ENCODE results near the gene ZCCHC7.
A peak's percentile ranks its signal among the peaks of the same experiment; 100 is the strongest.

Gene ZCCHC7

GRCh38 chr9:37212435-37212834 lies 92.1 kb downstream of the ZCCHC7 start:
- peak overlapping the region; percentile 62 for H3K27ac ChIP-seq
- no peaks in the 10 kb centered on the region for H3K9me3 ChIP-seq (ENCODE audit: severe bottlenecking)
- H3K27me3 ChIP-seq (ENCODE audit: insufficient read depth, low read depth, severe bottlenecking): no peaks in the 10 kb centered on the region
- DNase-seq: no peak
- no peaks in the 10 kb centered on the region for H3K36me3 ChIP-seq
- TF ChIP-seq CTCF (IDR thresholded peaks at IDR 0.05; ENCODE audit: low read depth, low read length): no peak
- H3K4me3 ChIP-seq (ENCODE audit: low read depth, low read length): no peak overlapping the region

- H3K27ac ChIP-seq: peak overlapping the region; percentile 85
- no peaks in the 10 kb centered on the region for H3K36me3 ChIP-seq
- peak overlapping the region; percentile 3; the same call in 1 of the 2 replicates for H3K4me3 ChIP-seq (ENCODE audit: low read depth, low read length)
- TF ChIP-seq CTCF (IDR thresholded peaks at IDR 0.05; ENCODE audit: low read depth, low read length): no peak
- no peaks in the 10 kb centered on the region for H3K9me3 ChIP-seq (ENCODE audit: severe bottlenecking)
- H3K27me3 ChIP-seq (ENCODE audit: insufficient read depth, low read depth, severe bottlenecking): no peaks in the 10 kb centered on the region
- DNase-seq: no peak
These were observed 95.0 kb downstream of the ZCCHC7 start for GRCh38 chr9:37215381-37215780.

GRCh38 chr9:37215830-37216229 lies 95.5 kb downstream of the ZCCHC7 start:
- peak overlapping the region; percentile 85 for H3K27ac ChIP-seq
- no peaks in the 10 kb centered on the region for H3K9me3 ChIP-seq (ENCODE audit: severe bottlenecking)
- TF ChIP-seq CTCF (IDR thresholded peaks at IDR 0.05; ENCODE audit: low read depth, low read length): no peak
- H3K27me3 ChIP-seq (ENCODE audit: insufficient read depth, low read depth, severe bottlenecking): no peaks in the 10 kb centered on the region
- H3K4me3 ChIP-seq (ENCODE audit: low read depth, low read length): peak overlapping the region; percentile 3; the same call in 1 of the 2 replicates
- no peak for DNase-seq
- no peaks in the 10 kb centered on the region for H3K36me3 ChIP-seq

GRCh38 chr9:37217161-37217560 lies 96.8 kb downstream of the ZCCHC7 start:
- Histone ChIP-seq H3K27ac (no peak overlapping the region), H3K27me3 (ENCODE audit: insufficient read depth, low read depth, severe bottlenecking) (no peaks in the 10 kb centered on the region), H3K4me3 (ENCODE audit: low read depth, low read length) (no peak overlapping the region), H3K36me3 (no peaks in the 10 kb centered on the region), H3K9me3 (ENCODE audit: severe bottlenecking) (no peaks in the 10 kb centered on the region)
- no peak for TF ChIP-seq CTCF (IDR thresholded peaks at IDR 0.05; ENCODE audit: low read depth, low read length)
- DNase-seq: no peak

GRCh38 chr9:37218800-37219425 lies 98.5 kb downstream of the ZCCHC7 start:
- Histone ChIP-seq H3K4me3 (ENCODE audit: low read depth, low read length) (no peak overlapping the region), H3K9me3 (ENCODE audit: severe bottlenecking) (no peaks in the 10 kb centered on the region), H3K27ac (no peak overlapping the region), H3K36me3 (no peaks in the 10 kb centered on the region), H3K27me3 (ENCODE audit: insufficient read depth, low read depth, severe bottlenecking) (no peaks in the 10 kb centered on the region)
- TF ChIP-seq CTCF (IDR thresholded peaks at IDR 0.05; ENCODE audit: low read depth, low read length): no peak
- DNase-seq: no peak

- Histone ChIP-seq H3K4me3 (ENCODE audit: low read depth, low read length) (no peak overlapping the region), H3K36me3 (no peaks in the 10 kb centered on the region), H3K27ac (no peak overlapping the region), H3K27me3 (ENCODE audit: insufficient read depth, low read depth, severe bottlenecking) (no peaks in the 10 kb centered on the region), H3K9me3 (ENCODE audit: severe bottlenecking) (no peaks in the 10 kb centered on the region)
- no peak for TF ChIP-seq CTCF (IDR thresholded peaks at IDR 0.05; ENCODE audit: low read depth, low read length)
- DNase-seq: no peak
These were observed 100.6 kb downstream of the ZCCHC7 start for GRCh38 chr9:37220971-37221370.
